Stimulated activated CD4-positive, alpha-beta T cell treated with anti-CD3 and anti-CD28 coated beads, Interleukin-1b, Interleukin-23, amount 100 ng/mL, for 24 hours (primary cell): Measurements from ENCODE around the gene ERC2.

ENCODE experiments used
- DNase-seq, 4 experiments: peaks; one replicate each; pipeline ENCODE4 v3.0.0-alpha.2; 2020; ENCODE audit warnings: low read depth in 4 of 4, low spot score in 1 of 4

The ERC2 gene

GRCh38 chr3:55765906-55766701 is 702.2 kb downstream of the ERC2 start:
- DNase-seq: no peak

- no peak for DNase-seq
Observed at GRCh38 chr3:55765398-55765797, 702.9 kb downstream of the ERC2 start.

GRCh38 chr3:55756976-55757375 is 711.3 kb downstream of the ERC2 start:
- DNase-seq: no peak

GRCh38 chr3:55755516-55756205 is 712.6 kb downstream of the ERC2 start:
- DNase-seq: no peak

GRCh38 chr3:55752911-55753310 is 715.4 kb downstream of the ERC2 start:
- no peak for DNase-seq

GRCh38 chr3:55751730-55752129 is 716.5 kb downstream of the ERC2 start:
- DNase-seq: no peak

- DNase-seq: no peak
Observed at GRCh38 chr3:55750525-55750924, 717.7 kb downstream of the ERC2 start.

GRCh38 chr3:55749036-55749435 is 719.2 kb downstream of the ERC2 start:
- DNase-seq: no peak

- no peak for DNase-seq
Observed at GRCh38 chr3:55746808-55747413, 721.4 kb downstream of the ERC2 start.

GRCh38 chr3:55742832-55743136 is 725.5 kb downstream of the ERC2 start:
- DNase-seq: no peak

GRCh38 chr3:55742022-55742831 is 726.0 kb downstream of the ERC2 start:
- no peak for DNase-seq

- DNase-seq: no peak
Observed at GRCh38 chr3:55737186-55737585, 731.1 kb downstream of the ERC2 start.

- DNase-seq: no peak
Observed at GRCh38 chr3:55735976-55736375, 732.3 kb downstream of the ERC2 start.

GRCh38 chr3:55731741-55732140 is 736.5 kb downstream of the ERC2 start:
- DNase-seq: no peak

GRCh38 chr3:55729546-55729945 is 738.7 kb downstream of the ERC2 start:
- DNase-seq: no peak

- DNase-seq: no peak
Observed at GRCh38 chr3:55728461-55729100, 739.7 kb downstream of the ERC2 start.

- DNase-seq: no peak
Observed at GRCh38 chr3:55726501-55726775, 741.8 kb downstream of the ERC2 start.

GRCh38 chr3:55725681-55726500 is 742.4 kb downstream of the ERC2 start:
- DNase-seq: no peak

- no peak for DNase-seq
Observed at GRCh38 chr3:55724821-55725220, 743.4 kb downstream of the ERC2 start.

- no peak for DNase-seq
Observed at GRCh38 chr3:55724407-55724784, 743.9 kb downstream of the ERC2 start.
